GM10266 (cell line): ENCODE data around the gene RCSD1.

Experiments
- DNase-seq: peaks from one replicate; pipeline ENCODE4 v3.0.0; 2012; ENCODE audit errors: extremely low spot score
- CTCF ChIP-seq: IDR thresholded peaks from 2 replicates; pipeline ENCODE4 v1.5.1; 2012; ENCODE audit warnings: mild to moderate bottlenecking, low read depth; ENCODE audit not compliant: control insufficient read depth, insufficient read depth; ENCODE audit errors: missing control alignments

The RCSD1 gene

DNA sequence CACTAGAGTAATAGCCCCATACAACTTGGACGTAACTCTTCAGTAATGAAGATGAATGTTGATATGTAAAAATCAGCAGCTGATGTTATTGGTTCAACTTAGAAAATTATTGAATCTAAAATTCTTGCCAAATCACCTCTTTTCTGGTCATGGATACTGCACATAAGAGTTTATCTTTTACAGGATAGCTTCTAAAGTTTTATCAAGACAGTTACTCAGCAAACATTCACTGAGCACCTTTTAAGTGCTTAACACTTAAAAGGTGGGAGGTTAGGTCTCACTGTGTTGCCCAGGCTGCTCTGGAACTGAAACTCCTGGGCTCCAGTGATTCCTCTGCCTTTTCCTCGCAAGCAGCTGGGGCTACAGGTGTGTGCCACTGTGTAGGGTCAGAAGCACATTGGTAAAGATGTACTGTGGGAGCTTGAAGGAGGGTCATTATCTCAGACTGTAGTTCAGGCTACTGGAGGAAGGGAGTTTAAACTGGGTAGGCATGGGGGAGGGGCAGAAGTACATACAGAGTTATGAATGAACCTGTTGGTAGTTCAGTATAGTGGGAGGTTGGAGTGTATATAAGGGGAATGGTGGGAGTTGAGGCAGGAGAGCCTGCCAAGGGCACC lies 93.8 kb downstream of the RCSD1 start:
- TF ChIP-seq CTCF: no peak
- DNase-seq: no peak

DNA sequence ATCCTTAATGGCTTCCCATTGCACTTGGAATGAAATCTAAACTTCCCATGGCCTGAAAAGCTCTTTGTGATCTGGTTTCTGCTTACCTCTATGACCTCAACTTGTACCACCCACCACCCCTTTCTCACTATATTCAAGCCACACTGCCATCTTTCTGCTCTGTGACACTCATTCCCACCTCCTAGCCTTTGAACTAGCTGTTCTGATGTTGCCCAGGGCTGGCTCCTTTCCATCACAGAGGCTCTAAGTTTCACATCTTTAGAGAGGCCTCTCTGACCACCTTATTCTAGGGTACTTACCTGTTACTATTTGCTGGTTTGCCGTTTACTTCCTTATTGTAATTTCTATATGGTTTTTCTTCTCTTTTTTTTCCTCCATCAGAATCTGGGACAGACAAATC lies 96.0 kb downstream of the RCSD1 start:
- no peak for DNase-seq
- TF ChIP-seq CTCF: no peak

DNA sequence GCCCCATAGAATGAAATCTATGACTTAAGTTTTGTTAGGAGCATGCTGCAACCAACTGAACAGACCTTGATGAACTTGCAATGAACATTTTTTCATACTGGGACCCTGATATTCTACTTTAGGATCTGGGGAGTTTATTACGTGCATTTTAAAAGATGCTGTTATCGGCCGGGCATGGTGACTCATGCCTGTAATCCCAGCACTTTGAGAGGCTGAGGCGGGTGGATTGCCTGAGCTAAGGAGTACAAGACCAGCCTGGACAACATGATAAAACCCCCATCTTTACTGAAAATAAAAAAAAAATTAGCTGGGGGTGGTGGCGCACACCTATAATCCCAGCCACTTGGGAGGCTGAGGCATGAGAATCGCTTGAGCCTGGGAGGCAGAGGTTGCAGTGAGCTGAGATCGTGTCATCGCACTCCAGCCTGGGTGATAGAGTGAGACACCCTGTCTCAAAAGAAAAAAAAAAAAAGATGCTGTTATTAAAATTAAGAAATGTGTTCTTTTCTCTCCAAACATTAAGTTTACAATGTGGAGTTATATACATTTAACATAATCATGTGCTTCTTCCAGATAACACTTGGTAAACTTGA lies 98.9 kb downstream of the RCSD1 start:
- no peak for DNase-seq
- TF ChIP-seq CTCF: no peak

DNA sequence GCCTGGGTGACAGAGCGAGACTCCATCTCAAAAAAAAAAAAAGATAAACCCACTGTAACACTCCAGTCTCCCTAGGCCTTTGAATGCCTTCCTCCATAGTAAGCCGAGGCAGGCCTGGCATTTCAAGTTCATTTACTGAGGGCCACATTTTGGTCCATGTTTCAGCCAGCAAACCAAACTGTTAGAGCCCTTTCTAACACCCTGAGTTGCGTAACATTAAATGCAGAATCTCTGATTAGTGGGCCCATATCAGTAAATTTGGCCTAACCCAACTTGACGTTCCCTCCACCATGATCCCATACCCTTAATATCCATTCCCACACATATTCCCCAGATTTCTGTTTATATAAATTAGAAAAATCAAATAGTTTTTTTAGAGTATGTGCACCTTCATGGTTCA lies 104.2 kb downstream of the RCSD1 start:
- no peak for DNase-seq
- no peak for TF ChIP-seq CTCF

DNA sequence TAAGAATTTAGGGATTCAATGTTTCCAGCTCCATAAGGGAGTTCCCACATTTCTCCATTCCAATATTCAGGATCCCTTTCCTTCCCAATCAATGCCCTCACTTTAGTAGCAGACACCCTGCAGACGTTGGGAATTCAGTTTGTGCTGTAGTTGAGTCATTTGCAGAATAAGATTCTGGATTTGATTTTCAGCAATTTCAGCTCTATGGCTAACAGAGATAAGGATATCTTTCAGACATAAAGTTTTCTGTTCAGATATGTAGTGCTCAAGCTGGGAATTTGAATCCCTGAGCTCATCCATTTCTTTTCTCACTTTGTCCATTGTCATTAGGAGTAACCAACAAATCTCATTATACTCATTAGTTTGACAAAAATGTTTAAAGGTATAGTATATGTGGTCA lies 104.8 kb downstream of the RCSD1 start:
- DNase-seq: no peak
- no peak for TF ChIP-seq CTCF

- no peak for TF ChIP-seq CTCF
- no peak for DNase-seq
Observed at GRCh38 chr1:167737169-167737568, 107.1 kb downstream of the RCSD1 start.

DNA sequence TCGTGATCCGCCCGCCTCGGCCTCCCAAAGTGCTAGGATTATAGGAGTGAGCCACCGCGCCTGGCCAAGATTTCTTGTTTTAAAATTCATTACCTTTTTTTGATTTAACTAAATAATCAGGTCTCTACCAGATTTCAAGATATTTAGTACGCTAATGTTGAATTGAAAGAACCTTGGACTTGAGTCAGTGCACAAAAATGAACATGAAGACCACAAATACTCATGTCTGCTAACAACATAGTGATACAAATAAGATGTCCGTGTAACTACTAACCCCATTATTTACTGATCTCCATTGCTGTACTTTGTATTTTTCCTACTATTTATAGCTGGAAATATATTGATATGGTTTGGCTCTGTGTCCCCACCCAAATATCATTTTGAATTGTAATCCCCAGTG lies 108.1 kb downstream of the RCSD1 start:
- no peak for TF ChIP-seq CTCF

More for the DNA sequence above, 108.1 kb downstream of the RCSD1 start:
- no peak for DNase-seq
